ENCODE results near the gene WASF2. TPM values are rescaled to one million over a fixed set of nuclear protein-coding genes. Genes with fewer than 3 reads are reported as not detected.
"Not testable (repeated sequence)": the region's sequence is repeated elsewhere in the genome, so short reads cannot be mapped to it uniquely, and the experiment has no call there.

The WASF2 gene
- total RNA-seq, 2 donors from 2014 or later, result 60.1 to 83.7 TPM

DNA sequence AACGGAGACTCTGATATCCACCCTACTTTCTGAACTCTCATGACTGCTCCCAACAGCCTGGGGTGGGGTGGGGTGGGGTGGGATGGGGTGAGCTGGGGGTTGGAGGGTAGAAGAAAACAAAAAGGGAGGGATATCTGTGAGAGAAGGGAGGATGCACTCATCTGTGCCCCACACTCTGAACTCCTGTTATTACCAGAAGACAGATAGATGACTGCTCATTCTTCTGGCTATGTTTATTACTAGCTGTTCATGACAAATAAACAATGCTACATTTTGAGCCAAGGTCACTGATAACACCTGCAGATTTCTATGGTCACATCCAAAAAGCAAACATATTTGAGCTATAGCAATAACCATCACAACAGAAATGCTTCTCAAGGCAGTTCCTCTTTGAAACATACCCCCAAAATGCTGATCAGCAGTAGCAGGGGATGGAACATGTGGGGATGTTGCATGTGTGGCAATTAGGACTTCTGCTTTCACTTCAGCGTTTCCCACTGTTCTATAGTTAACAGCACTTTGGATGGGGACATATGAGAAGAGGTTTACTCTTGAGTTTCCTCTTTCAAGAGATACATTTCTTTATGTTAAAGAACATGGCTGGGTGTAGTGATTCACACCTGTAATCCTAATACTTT lies 54.3 kb downstream of the WASF2 start:
- H3K9me3 ChIP-seq, result no peaks in the 10 kb centered on the region
- DNase-seq (ENCODE audit: low spot score) (no peak), ATAC-seq (ENCODE audit: insufficient number of reproducible peaks, low FRiP score, low read depth) (no peak)
- TF ChIP-seq, protein P1, sequence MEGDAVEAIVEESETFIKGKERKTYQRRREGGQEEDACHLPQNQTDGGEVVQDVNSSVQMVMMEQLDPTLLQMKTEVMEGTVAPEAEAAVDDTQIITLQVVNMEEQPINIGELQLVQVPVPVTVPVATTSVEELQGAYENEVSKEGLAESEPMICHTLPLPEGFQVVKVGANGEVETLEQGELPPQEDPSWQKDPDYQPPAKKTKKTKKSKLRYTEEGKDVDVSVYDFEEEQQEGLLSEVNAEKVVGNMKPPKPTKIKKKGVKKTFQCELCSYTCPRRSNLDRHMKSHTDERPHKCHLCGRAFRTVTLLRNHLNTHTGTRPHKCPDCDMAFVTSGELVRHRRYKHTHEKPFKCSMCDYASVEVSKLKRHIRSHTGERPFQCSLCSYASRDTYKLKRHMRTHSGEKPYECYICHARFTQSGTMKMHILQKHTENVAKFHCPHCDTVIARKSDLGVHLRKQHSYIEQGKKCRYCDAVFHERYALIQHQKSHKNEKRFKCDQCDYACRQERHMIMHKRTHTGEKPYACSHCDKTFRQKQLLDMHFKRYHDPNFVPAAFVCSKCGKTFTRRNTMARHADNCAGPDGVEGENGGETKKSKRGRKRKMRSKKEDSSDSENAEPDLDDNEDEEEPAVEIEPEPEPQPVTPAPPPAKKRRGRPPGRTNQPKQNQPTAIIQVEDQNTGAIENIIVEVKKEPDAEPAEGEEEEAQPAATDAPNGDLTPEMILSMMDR (IDR thresholded peaks at IDR 0.05), result no peak
- no peaks in the 10 kb centered on the region for H3K27me3 ChIP-seq (replicated peaks; ENCODE audit: insufficient read depth)
- no peaks in the 10 kb centered on the region for H3K36me3 ChIP-seq
- peak overlapping the region; percentile 66 to 80 for H3K27ac ChIP-seq
- H3K4me3 ChIP-seq, result peak overlapping the region; percentile 50
- H3K4me1 ChIP-seq (ENCODE audit: control insufficient read depth in 1 of 2, low read depth in 2 of 2), result peaks cover 68 to 80% of the 10 kb centered on the region in 2 donors

DNA sequence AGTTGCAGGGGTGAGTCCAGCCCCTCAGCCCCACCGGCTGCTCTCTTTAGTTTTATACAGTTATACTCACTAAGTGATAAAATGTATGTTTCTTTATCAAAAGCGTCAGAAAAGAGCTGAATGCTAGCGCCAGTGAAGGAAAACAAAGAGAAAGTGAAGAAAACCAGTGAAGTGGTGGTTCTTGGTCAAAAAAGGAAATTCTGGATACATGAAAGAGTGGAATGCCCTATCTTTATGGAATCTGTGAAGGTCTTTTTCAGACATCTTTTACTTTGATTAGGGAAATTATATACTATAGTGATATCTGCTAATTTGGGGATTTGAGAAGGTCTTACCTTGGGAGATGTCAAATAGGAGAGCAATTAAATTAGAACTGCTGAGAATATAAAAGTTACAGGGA lies 56.3 kb downstream of the WASF2 start:
- Histone ChIP-seq H3K27me3 (replicated peaks; ENCODE audit: insufficient read depth) (no peaks in the 10 kb centered on the region), H3K27ac (peak overlapping the region; percentile 52 to 80), H3K36me3 (no peaks in the 10 kb centered on the region), H3K4me3 (no peak overlapping the region), H3K9me3 (no peaks in the 10 kb centered on the region), H3K4me1 (ENCODE audit: control insufficient read depth in 1 of 2, low read depth in 2 of 2) (peaks cover 82 to 93% of the 10 kb centered on the region in 2 donors)
- DNase-seq (ENCODE audit: low spot score) (no peak), ATAC-seq (ENCODE audit: insufficient number of reproducible peaks, low FRiP score, low read depth) (no peak)
- TF ChIP-seq, protein P1 (IDR thresholded peaks at IDR 0.05), result no peak

DNA sequence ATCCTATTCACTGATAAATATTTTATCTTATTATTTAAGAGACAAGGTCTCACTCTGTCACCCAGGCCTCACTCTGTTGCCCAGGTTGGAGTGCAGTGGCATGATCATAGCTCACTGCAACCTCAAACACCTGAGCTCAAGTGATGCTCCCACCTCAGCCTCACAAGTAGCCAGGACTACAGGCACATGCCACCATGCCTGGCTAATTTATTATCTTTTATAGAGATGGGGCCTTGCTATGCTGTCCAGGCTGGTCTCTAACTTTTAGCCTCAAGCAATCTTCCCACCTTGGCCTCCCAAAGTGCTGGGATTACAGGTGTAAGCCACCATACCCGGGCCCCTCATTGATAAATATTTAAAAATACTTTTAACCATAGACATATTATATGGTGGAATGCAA lies 57.2 kb downstream of the WASF2 start:
- not testable (repeated sequence) for H3K9me3 ChIP-seq; DNase-seq (ENCODE audit: low spot score); ATAC-seq (ENCODE audit: insufficient number of reproducible peaks, low FRiP score, low read depth); H3K27me3 ChIP-seq (replicated peaks; ENCODE audit: insufficient read depth); H3K4me3 ChIP-seq; H3K36me3 ChIP-seq
- H3K27ac ChIP-seq, result peak overlapping the region; percentile 24 to 80
- peaks cover 80 to 93% of the 10 kb centered on the region in 2 donors for H3K4me1 ChIP-seq (ENCODE audit: control insufficient read depth in 1 of 2, low read depth in 2 of 2)

DNA sequence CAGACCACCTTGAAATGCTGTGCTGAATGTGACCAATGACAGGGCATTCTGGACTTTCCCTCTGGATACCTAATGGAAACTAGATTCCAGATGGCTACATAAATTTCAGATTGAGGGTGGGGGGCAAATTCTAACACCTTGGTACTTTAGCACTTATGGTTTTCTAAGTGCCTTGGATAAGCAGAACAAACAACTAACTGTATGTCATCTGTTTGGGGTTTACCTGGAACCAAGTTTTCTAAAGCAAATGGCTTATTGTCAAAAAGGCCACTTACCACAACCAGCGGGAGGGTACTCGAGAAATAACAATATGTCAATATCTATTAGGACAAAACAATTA lies 58.4 kb downstream of the WASF2 start:
- DNase-seq (ENCODE audit: low spot score) (no peak), ATAC-seq (ENCODE audit: insufficient number of reproducible peaks, low FRiP score, low read depth) (no peak)
- peak overlapping the region; percentile 32 for H3K4me3 ChIP-seq
- H3K36me3 ChIP-seq, result no peaks in the 10 kb centered on the region
- peaks cover 80 to 93% of the 10 kb centered on the region in 2 donors for H3K4me1 ChIP-seq (ENCODE audit: control insufficient read depth in 1 of 2, low read depth in 2 of 2)
- H3K27ac ChIP-seq, result peak overlapping the region; percentile 78 to 88
- TF ChIP-seq, protein P1 (IDR thresholded peaks at IDR 0.05), result no peak
- H3K9me3 ChIP-seq, result no peaks in the 10 kb centered on the region
- H3K27me3 ChIP-seq (replicated peaks; ENCODE audit: insufficient read depth), result no peaks in the 10 kb centered on the region

DNA sequence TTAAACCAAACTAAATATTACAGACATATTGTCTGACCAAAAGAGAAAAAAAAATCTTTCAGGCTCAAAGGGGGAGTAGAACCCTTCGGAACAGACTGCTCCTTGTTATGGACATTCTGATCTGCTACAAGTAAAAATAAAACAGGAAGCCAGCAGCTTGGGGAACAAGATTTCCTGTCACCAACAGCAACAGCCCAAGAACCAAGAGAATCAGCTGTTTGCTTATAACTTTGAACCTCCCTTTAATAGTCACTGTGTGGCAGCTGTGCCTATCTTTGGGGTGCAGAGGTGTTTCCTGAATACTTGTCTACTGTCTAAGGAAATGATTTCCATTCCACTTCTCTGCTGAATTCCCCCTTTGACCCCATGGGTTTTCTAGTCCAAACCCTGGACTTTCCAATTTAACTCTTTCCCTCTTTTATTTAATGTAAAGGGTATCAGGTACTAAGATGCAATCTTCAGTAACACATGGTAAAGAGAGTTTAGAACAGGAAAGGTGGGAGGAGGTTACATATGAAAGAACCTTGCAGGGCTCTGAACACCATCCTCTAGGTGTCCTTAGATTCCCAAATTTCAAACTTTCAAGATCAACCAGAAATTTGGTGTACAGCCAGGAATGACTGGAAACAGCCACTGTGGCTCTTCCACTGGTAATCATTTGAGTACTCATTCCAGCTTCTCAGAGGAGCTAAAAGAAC lies 58.9 kb downstream of the WASF2 start:
- Histone ChIP-seq H3K27me3 (replicated peaks; ENCODE audit: insufficient read depth) (no peaks in the 10 kb centered on the region), H3K4me3 (peak overlapping the region; percentile 32), H3K9me3 (no peaks in the 10 kb centered on the region), H3K27ac (peak overlapping the region; percentile 78 to 88), H3K36me3 (no peaks in the 10 kb centered on the region), H3K4me1 (ENCODE audit: control insufficient read depth in 1 of 2, low read depth in 2 of 2) (peaks cover 78 to 93% of the 10 kb centered on the region in 2 donors)
- TF ChIP-seq, protein P1 (IDR thresholded peaks at IDR 0.05), result no peak
- DNase-seq (ENCODE audit: low spot score) (no peak), ATAC-seq (ENCODE audit: insufficient number of reproducible peaks, low FRiP score, low read depth) (no peak)
